WI38 (cell line): ENCODE measurements around the gene CDX1.

Experiments used
- H3K4me3 ChIP-seq: 2 replicates; pipeline ENCODE4 v1.5.1; 2011; ENCODE audit warnings: low read depth, mild to moderate bottlenecking, control low read depth, low read length
- TF ChIP-seq, protein P1 (sequence below): IDR thresholded peaks from 2 replicates; pipeline ENCODE4 v1.5.1; 2012; ENCODE audit warnings: low read depth, mild to moderate bottlenecking, control low read depth, low read length

The CDX1 gene

DNA sequence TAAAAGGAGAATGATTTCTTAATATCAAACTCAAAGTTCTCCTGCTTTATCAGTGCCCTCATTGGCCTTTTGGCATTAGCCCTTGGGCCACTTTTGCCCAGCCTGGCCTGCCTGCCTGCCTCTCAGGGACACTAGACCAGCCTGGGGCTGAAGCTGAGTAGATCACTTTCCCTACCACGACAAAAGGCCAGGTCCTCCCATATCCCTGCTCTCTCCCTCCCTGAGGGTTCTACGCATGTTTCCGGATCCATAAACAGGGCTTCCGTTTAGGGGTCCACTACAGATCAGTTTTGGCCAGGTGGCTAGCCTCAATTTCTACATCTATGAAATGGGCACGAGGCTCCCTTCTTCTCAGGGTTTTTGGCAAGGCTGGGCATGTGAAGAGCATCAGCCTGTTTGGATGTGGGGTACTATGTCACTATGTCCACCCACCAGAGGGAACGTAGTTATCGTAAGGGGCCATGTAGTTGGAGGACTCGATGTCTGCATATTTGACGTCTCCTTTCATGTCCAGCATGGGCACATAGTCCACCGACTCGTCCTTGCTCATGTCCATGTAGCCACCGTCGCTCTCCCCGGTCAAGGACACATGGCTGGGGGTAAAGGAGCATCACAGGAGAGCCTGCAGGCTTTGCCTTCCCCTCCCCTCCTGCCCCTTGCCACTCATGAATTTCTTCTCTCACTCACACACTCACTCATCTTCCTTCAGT lies 45.0 kb upstream of the CDX1 start:
- TF ChIP-seq, protein P1, sequence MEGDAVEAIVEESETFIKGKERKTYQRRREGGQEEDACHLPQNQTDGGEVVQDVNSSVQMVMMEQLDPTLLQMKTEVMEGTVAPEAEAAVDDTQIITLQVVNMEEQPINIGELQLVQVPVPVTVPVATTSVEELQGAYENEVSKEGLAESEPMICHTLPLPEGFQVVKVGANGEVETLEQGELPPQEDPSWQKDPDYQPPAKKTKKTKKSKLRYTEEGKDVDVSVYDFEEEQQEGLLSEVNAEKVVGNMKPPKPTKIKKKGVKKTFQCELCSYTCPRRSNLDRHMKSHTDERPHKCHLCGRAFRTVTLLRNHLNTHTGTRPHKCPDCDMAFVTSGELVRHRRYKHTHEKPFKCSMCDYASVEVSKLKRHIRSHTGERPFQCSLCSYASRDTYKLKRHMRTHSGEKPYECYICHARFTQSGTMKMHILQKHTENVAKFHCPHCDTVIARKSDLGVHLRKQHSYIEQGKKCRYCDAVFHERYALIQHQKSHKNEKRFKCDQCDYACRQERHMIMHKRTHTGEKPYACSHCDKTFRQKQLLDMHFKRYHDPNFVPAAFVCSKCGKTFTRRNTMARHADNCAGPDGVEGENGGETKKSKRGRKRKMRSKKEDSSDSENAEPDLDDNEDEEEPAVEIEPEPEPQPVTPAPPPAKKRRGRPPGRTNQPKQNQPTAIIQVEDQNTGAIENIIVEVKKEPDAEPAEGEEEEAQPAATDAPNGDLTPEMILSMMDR: no peak
- H3K4me3 ChIP-seq: no peak overlapping the region

DNA sequence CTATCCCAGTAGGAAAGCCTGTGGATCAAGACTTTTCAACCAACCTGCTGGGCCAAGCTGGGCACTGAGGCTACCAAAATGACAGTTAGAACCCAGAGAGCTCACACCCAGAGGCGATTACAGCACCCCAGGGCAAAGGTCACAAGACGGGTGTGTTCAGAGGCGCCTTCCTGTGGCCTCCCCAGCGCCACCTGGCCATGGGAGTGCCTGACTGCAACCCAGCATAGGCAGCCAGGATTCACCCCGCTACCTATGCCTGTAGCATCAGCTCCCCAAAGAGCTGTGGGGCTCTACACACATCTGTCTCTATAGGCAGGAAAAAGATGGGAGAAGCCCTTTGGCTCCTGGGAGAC lies 44.4 kb upstream of the CDX1 start:
- TF ChIP-seq, protein P1: no peak
- no peak overlapping the region for H3K4me3 ChIP-seq

DNA sequence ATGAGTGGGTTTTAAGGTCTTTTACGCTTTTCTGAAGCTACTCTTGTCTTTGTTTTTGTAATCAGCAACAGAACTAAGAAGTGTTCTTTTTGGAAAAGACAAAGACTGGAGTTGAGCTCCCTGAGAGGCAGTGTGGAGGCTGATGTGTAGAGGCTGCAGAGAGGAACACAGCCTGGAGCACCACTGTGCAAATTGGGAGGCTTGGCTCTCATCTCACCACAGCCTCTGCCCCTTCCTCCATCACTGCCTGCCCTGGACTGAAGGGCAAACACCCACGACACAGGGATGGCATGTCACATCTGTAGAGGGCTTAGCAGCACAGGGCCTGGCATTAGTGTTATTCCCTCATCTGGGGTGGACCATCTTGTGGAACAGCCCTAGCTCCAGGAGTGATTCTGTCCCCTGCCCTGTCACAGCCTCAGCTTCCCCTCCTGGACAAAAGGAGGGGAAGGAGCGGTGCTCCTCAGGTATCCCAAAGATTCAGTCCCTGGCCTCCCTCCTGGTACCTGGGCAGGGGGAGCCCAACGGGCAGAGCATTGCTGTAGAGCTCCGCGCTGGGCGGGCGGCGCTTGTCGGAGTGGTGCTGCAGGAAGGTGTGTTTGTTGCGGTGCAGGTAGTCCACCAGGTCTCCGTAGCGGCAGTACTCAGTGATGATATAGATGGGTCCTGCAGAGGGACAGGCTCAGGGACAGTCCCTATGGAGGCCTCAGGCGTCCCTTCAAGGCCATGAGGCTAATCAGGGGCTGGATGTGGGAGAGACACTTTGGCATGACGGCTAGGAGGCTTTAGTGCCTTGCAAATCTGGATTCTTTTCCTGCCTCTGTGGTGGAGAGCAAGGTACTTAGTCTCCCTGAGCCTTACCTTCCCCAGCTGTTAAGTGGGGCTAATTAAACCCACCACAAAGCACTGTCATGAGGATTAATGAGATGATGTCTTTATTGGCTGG lies 43.8 kb upstream of the CDX1 start:
- TF ChIP-seq, protein P1: no peak
- H3K4me3 ChIP-seq: no peak overlapping the region

DNA sequence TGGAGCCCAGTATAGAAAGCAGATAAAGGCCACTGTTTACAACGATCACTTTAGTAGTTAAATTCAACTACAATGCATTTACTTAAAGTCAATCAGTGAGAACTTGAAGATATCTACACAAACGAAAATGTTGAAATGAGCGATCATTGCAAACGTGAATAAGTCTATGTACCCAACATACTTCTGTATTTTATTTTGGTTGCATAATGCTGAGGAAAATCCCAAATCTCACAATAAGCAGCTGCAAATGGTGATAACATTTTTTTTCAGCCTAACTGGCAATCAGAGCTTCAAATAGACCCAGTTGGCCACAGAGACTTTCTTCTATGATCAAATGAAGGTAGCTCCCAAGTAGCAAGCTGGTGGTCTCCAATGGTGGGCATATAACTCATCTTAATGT lies 43.0 kb upstream of the CDX1 start:
- no peak overlapping the region for H3K4me3 ChIP-seq
- TF ChIP-seq, protein P1: no peak

DNA sequence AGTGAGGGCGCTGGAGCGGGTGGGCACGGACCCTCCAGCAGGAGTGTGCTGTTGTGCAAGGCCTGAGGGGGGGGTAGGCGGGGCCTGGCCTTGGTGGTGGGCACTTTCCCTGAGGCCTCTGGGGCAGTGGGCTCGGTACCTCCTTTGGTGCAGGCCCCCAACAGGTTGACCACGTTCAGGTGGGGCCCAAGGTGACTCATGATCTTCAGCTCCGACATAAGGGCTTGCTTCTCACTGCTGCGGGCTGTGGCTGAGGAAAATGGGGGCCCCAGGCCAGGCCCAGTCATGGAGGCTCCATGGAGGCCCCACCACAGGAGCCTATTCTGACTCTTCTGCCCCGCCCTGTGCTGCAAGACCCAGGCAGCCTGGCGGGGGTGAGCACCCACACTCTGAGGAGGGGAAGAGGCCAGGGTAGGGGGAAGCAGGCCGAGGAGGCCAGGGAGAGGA lies 42.4 kb upstream of the CDX1 start:
- TF ChIP-seq, protein P1: no peak
- no peak overlapping the region for H3K4me3 ChIP-seq

DNA sequence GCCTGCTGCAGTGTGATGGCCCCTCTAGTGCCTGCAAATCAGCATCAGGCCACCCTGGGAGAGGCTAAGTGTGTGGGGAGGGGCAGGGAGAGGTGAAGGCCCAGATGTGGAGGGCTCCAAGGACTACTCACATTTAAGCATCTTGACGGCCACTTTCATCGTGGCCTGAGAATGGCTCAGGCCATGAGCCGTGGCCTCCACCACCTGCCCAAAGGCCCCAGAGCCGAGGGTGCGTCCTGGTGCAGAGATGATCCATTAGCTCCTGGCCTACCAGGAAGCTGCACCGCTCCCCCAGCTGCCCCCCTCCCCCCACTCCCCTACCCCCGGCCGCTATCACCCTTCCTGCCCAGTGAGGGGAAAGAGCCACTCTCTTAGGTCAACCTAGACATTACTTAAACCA lies 42.0 kb upstream of the CDX1 start:
- no peak overlapping the region for H3K4me3 ChIP-seq
- TF ChIP-seq, protein P1: no peak

DNA sequence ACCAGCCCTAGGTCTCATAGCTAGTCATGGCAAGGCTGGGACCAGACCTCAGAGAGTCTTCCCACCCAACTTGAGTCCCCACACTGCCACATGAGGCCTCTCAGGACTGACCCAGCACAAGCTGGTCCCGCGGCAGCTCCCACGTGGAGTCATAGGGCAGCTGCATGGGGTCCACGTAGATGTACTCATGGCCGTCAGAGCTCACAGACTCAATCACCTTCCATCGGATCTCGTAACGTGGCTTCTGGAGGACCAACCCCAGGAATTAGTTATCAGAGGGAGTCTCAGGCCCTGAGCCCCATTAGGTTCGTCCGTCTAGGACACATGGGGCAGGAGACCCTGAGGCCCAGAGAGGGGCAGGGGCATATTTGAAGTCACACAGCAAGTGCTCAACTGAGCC lies 41.2 kb upstream of the CDX1 start:
- no peak overlapping the region for H3K4me3 ChIP-seq
- TF ChIP-seq, protein P1: no peak
